K562 (cell line): ENCODE data around the gene HLA-DOA. TPM values are rescaled to one million over a fixed set of nuclear protein-coding genes. Genes with fewer than 3 reads are reported as not detected.

Source experiments
- BRD4 ChIP-seq: fragments of 200-600 bp; sonication (generic); IDR thresholded peaks from 2 replicates; pipeline ENCODE4 v1.6.1; 2017; ENCODE audit warnings: inconsistent platforms
- BRF2 ChIP-seq: IDR thresholded peaks from 3 replicates; pipeline ENCODE4 v1.6.1; 2011; ENCODE audit warnings: borderline replicate concordance, mild to moderate bottlenecking; ENCODE audit not compliant: insufficient read length, insufficient read depth
- CHD1 ChIP-seq: fragments of 200-600 bp; sonication (generic); IDR thresholded peaks from one replicate; pipeline ENCODE4 v1.6.1; 2012; ENCODE audit warnings: mild to moderate bottlenecking, moderate library complexity, low read length, inconsistent platforms
- HINFP ChIP-seq: fragments of 450-650 bp; conservative IDR thresholded peaks from 2 replicates; pipeline ENCODE4 v1.6.1; 2016; ENCODE audit warnings: missing genetic modification characterization, low read depth, mild to moderate bottlenecking, control low read depth, missing compliant biosample characterization
- HNRNPLL ChIP-seq: fragments of 200-400 bp; formaldehyde crosslinking; IDR thresholded peaks from 2 replicates; pipeline ENCODE4 v1.6.1; 2017; ENCODE audit warnings: low read length, low read depth, mild to moderate bottlenecking; ENCODE audit not compliant: poor library complexity, severe bottlenecking
- PCBP1 ChIP-seq: fragments of 200-400 bp; formaldehyde crosslinking; IDR thresholded peaks from 2 replicates; pipeline ENCODE4 v1.6.1; 2018; ENCODE audit warnings: mild to moderate bottlenecking, low read depth, low read length; ENCODE audit not compliant: poor library complexity, severe bottlenecking
- STAT6 ChIP-seq: sonication (generic); formaldehyde crosslinking; IDR thresholded peaks from 2 replicates; pipeline ENCODE4 v1.8.1; 2023; ENCODE audit warnings: mild to moderate bottlenecking, missing genetic modification reagents
- ZNF277 ChIP-seq: fragments of 250-450 bp; sonication (Bioruptor Pico); IDR thresholded peaks from 2 replicates; pipeline ENCODE4 v1.8.0; 2022; ENCODE audit warnings: inconsistent platforms, mild to moderate bottlenecking, moderate library complexity, borderline replicate concordance
- ZNF318 ChIP-seq, 2 experiments: fragments of 450-650 bp; IDR thresholded peaks; 2 replicates each; pipeline ENCODE4 v1.6.1; 2016; ENCODE audit warnings: mild to moderate bottlenecking in 2 of 2, borderline replicate concordance in 1 of 2, low read depth in 1 of 2, moderate library complexity in 1 of 2
- ZNF583 ChIP-seq: fragments of 250-450 bp; sonication (Bioruptor Pico); IDR thresholded peaks from 2 replicates; pipeline ENCODE4 v1.4.0; 2020
- polyA plus RNA-seq, 8 experiments: library from polyadenylated mRNA; depleted of rRNA in 4 of 8; stranded (reverse) in 5 of 8; unstranded in 3 of 8; fragments of >200 nt; fragmentation: Nextera tagmentation in 2 of 8; fragmentation: Illumina TruSeq in 1 of 8; extraction: Ambion mirVana in 2 of 8; extraction: Trizol in 1 of 8; gene quantifications; 2 replicates each; pipeline versions ENCODE4 v1.2.1 to v1.2.3, GENCODE V29; 2011 to 2014; ENCODE audit warnings: inconsistent platforms in 1 of 8, missing spikeins in 1 of 8
- total RNA-seq, 7 experiments: library from RNA; depleted of rRNA in 6 of 7; stranded (reverse); fragments of >200 nt in 6 of 7; fragmentation: Illumina TruSeq in 2 of 7; extraction: Trizol in 2 of 7; gene quantifications; 2 replicates each; pipeline versions ENCODE4 v1.2.1 to v1.2.3, GENCODE V29; 2011 to 2021; ENCODE audit warnings: low replicate concordance in 1 of 7

Gene HLA-DOA
- total and polyA plus RNA-seq, 9 of the 15 experiments (the other 6 are each of a cell fraction or from before 2014, with no cell fraction given) = 0.07 TPM; not detected in 8

- TF ChIP-seq ZNF318 (IDR thresholded peaks at IDR 0.05; ENCODE audit: borderline replicate concordance in 1 of 2, low read depth in 1 of 2) = no peak; a peak in 1 of 4 replicates
- no peak for TF ChIP-seq HINFP (tag)
- peak; percentile 99 for TF ChIP-seq BRD4
- TF ChIP-seq ZNF583 (CRISPR knock-in tag) = no peak
- peak; percentile 39 for TF ChIP-seq HNRNPLL
- no peak for TF ChIP-seq BRF2
- no peak for TF ChIP-seq CHD1
- no peak for TF ChIP-seq ZNF277
- peak; percentile 57 for TF ChIP-seq PCBP1
- TF ChIP-seq STAT6 (CRISPR knock-in tag) = peak; percentile 95; the same call in 1 of the 2 replicates
These were observed 36.8 kb downstream of the HLA-DOA start (continued) for GRCh38 chr6:32972353-32973143.
